H1 (cell line): ENCODE results near the gene ANKRD6. TPM values are rescaled to one million over a fixed set of nuclear protein-coding genes. Genes with fewer than 3 reads are reported as not detected.

ENCODE experiments used
- CTCF ChIA-PET: fragments of 300-600 bp; sonication (Branson Sonifier 250); formaldehyde crosslinking; loops from one replicate; lab custom pipeline; 2021; ENCODE audit not compliant: partially characterized antibody; lab: Charles Lee
- POLR2A ChIA-PET: fragments of 300-600 bp; sonication (Branson Sonifier 250); formaldehyde crosslinking; loops from one replicate; lab custom pipeline; 2021; ENCODE audit warnings: inconsistent platforms; ENCODE audit not compliant: partially characterized antibody; lab: Charles Lee
- DNase-seq, 2 experiments: peaks; one replicate each; pipeline versions ENCODE4 v3.0.0 to v3.0.0-alpha.2; 2010 to 2022; ENCODE audit warnings: low spot score in 2 of 2, low read depth in 1 of 2, mixed read lengths in 1 of 2
- FAIRE-seq: peaks from 2 replicates; lab custom pipeline; 2011; peaks lifted over from hg19 to GRCh38; lab: Jason Lieb, UNC
- H2AFZ ChIP-seq: 2 replicates; pipeline ENCODE4 v1.8.1; 2012; ENCODE audit warnings: low read length, inconsistent platforms
- H2AK5ac ChIP-seq: 2 replicates; pipeline ENCODE4 v1.6.1; 2013; ENCODE audit warnings: low read depth, low read length
- H2BK120ac ChIP-seq: replicated peaks from 2 replicates; pipeline ENCODE3; 2013; ENCODE audit warnings: low read depth, low read length, inconsistent platforms
- H2BK12ac ChIP-seq: 2 replicates; pipeline ENCODE4 v1.6.1; 2013; ENCODE audit warnings: low read depth, low read length
- H2BK15ac ChIP-seq: 2 replicates; pipeline ENCODE4 v1.6.1; 2013; ENCODE audit warnings: low read length
- H2BK20ac ChIP-seq: 2 replicates; pipeline ENCODE4 v1.6.1; 2013; ENCODE audit warnings: low read length
- H2BK5ac ChIP-seq: 2 replicates; pipeline ENCODE4 v1.6.1; 2013; ENCODE audit warnings: low read depth, low read length
- H3K14ac ChIP-seq: 2 replicates; pipeline ENCODE4 v1.6.1; 2013; ENCODE audit warnings: inconsistent platforms; ENCODE audit not compliant: insufficient read length
- H3K18ac ChIP-seq: 2 replicates; pipeline ENCODE4 v1.6.1; 2013; ENCODE audit warnings: low read length; ENCODE audit errors: extremely low read depth
- H3K23ac ChIP-seq: 2 replicates; pipeline ENCODE4 v1.6.1; 2013; ENCODE audit warnings: inconsistent platforms; ENCODE audit not compliant: insufficient read length
- H3K23me2 ChIP-seq: 2 replicates; pipeline ENCODE4 v1.6.1; 2013; ENCODE audit warnings: low read depth, low read length
- H3K27ac ChIP-seq: 2 replicates; pipeline ENCODE4 v1.6.1; 2011; ENCODE audit warnings: low read depth, low read length, inconsistent platforms
- H3K27me3 ChIP-seq, 4 experiments: replicated peaks in 1 of 4; 1 replicate in 1 of 4; 2 replicates in 3 of 4; pipeline versions ENCODE4 v1.6.1 to v1.8.1; 2011 to 2013; ENCODE audit warnings: low read length in 3 of 4, mild to moderate bottlenecking in 3 of 4, inconsistent platforms in 2 of 4, mixed read lengths in 2 of 4, moderate library complexity in 1 of 4; ENCODE audit not compliant: control insufficient read depth in 3 of 4, insufficient read depth in 3 of 4; ENCODE audit errors: extremely low read depth in 1 of 4
- H3K36me3 ChIP-seq, 4 experiments: 2 replicates each; pipeline versions ENCODE4 v1.6.1 to v1.8.1; 2011 to 2013; ENCODE audit warnings: mild to moderate bottlenecking in 4 of 4, low read length in 3 of 4, moderate library complexity in 2 of 4, control low read depth in 1 of 4, inconsistent platforms in 1 of 4; ENCODE audit not compliant: insufficient read depth in 4 of 4, control insufficient read depth in 2 of 4
- H3K4ac ChIP-seq: replicated peaks from 2 replicates; pipeline ENCODE3; 2013; ENCODE audit warnings: low read length, low read depth, mixed read lengths, inconsistent platforms; ENCODE audit not compliant: insufficient read length
- H3K4me1 ChIP-seq, 4 experiments: replicated peaks in 1 of 4; 1 replicate in 1 of 4; 2 replicates in 3 of 4; pipeline versions ENCODE4 v1.6.1 to v1.8.1; 2011 to 2013; ENCODE audit warnings: low read length in 3 of 4, inconsistent platforms in 2 of 4, mixed read lengths in 1 of 4; ENCODE audit not compliant: insufficient read depth in 4 of 4, control insufficient read depth in 3 of 4
- H3K4me2 ChIP-seq, 2 experiments: 2 replicates each; pipeline versions ENCODE4 v1.6.1 to v1.8.1; 2011 to 2013; ENCODE audit warnings: low read depth in 2 of 2, low read length in 2 of 2, control low read depth in 1 of 2, inconsistent platforms in 1 of 2, mild to moderate bottlenecking in 1 of 2; ENCODE audit not compliant: insufficient read depth in 1 of 2
- H3K4me3 ChIP-seq, 4 experiments: fragments of 200-600, 300-600 bp in 1 of 4; sonication (generic), shearing (Covaris generic), sonication (Bioruptor Twin) in 1 of 4; 2 replicates each; pipeline versions ENCODE4 v1.5.1 to v1.8.1; 2011 to 2016; ENCODE audit warnings: low read length in 4 of 4, low read depth in 3 of 4, control low read depth in 2 of 4, inconsistent platforms in 2 of 4, mild to moderate bottlenecking in 2 of 4, mixed read lengths in 1 of 4, moderate library complexity in 1 of 4; ENCODE audit not compliant: insufficient read depth in 2 of 4; ENCODE audit errors: extremely low read depth in 1 of 4
- H3K56ac ChIP-seq: replicated peaks from 2 replicates; pipeline ENCODE3; 2013; ENCODE audit warnings: low read depth, mild to moderate bottlenecking, mixed read lengths, low read length, inconsistent platforms; ENCODE audit not compliant: insufficient read length
- H3K79me1 ChIP-seq: 2 replicates; pipeline ENCODE4 v1.6.1; 2013; ENCODE audit warnings: low read depth, low read length, control low read depth
- H3K79me2 ChIP-seq, 2 experiments: 2 replicates each; pipeline versions ENCODE4 v1.6.1 to v1.8.1; 2012 to 2013; ENCODE audit warnings: low read length in 2 of 2, mild to moderate bottlenecking in 2 of 2, inconsistent platforms in 1 of 2; ENCODE audit not compliant: insufficient read depth in 2 of 2, control insufficient read depth in 1 of 2
- H3K9ac ChIP-seq, 4 experiments: replicated peaks in 1 of 4; 1 replicate in 1 of 4; 2 replicates in 3 of 4; pipeline versions ENCODE4 v1.6.1 to v1.8.1; 2011 to 2013; ENCODE audit warnings: low read depth in 3 of 4, low read length in 3 of 4, control low read depth in 2 of 4, mild to moderate bottlenecking in 2 of 4, moderate library complexity in 2 of 4, inconsistent platforms in 1 of 4; ENCODE audit errors: extremely low read depth in 1 of 4
- H3K9me3 ChIP-seq, 2 experiments: 2 replicates each; pipeline versions ENCODE4 v1.6.1 to v1.8.1; 2012 to 2013; ENCODE audit warnings: mild to moderate bottlenecking in 2 of 2, moderate library complexity in 2 of 2, control low read depth in 1 of 2, inconsistent platforms in 1 of 2, low read depth in 1 of 2, low read length in 1 of 2, mixed read lengths in 1 of 2; ENCODE audit not compliant: insufficient read depth in 2 of 2
- H4K20me1 ChIP-seq, 2 experiments: replicated peaks in 1 of 2; 2 replicates each; pipeline versions ENCODE3 to v1.8.1; 2011 to 2013; ENCODE audit warnings: inconsistent platforms in 2 of 2, low read length in 2 of 2, mild to moderate bottlenecking in 1 of 2; ENCODE audit not compliant: insufficient read depth in 2 of 2, control insufficient read depth in 1 of 2
- H4K5ac ChIP-seq: 2 replicates; pipeline ENCODE4 v1.6.1; 2013; ENCODE audit warnings: low read length, low read depth, mixed read lengths, inconsistent platforms; ENCODE audit not compliant: insufficient read length
- H4K8ac ChIP-seq: 2 replicates; pipeline ENCODE4 v1.8.0; 2013; ENCODE audit warnings: mild to moderate bottlenecking, moderate library complexity, low read length, inconsistent platforms; ENCODE audit not compliant: insufficient read depth; ENCODE audit errors: extremely low read depth
- H4K91ac ChIP-seq: replicated peaks from 2 replicates; pipeline ENCODE3; 2013; ENCODE audit warnings: low read length, mixed read lengths, inconsistent platforms; ENCODE audit not compliant: insufficient read length
- ASH2L ChIP-seq: fragments of 200-600, 300-600 bp; sonication (generic); IDR thresholded peaks from one replicate; pipeline ENCODE4 v1.7.1; 2017; ENCODE audit warnings: low read length
- BCL11A ChIP-seq, 2 experiments: IDR thresholded peaks; one replicate each; pipeline ENCODE4 v1.6.1; 2011; ENCODE audit warnings: low read depth in 2 of 2, low read length in 2 of 2, mild to moderate bottlenecking in 2 of 2
- CHD1 ChIP-seq: IDR thresholded peaks from 2 replicates; pipeline ENCODE4 v1.6.1; 2012; ENCODE audit warnings: low read depth, low read length, improper control_type of control experiment
- CHD2 ChIP-seq: IDR thresholded peaks from 2 replicates; pipeline ENCODE4 v1.6.1; 2012; ENCODE audit warnings: low read length, improper control_type of control experiment
- EP300 ChIP-seq, 2 experiments: IDR thresholded peaks; 1 replicate in 1 of 2; 2 replicates in 1 of 2; pipeline ENCODE4 v1.6.1; 2011 to 2012; ENCODE audit warnings: low read depth in 2 of 2, low read length in 2 of 2, mild to moderate bottlenecking in 2 of 2, borderline replicate concordance in 1 of 2, inconsistent platforms in 1 of 2, moderate library complexity in 1 of 2
- EZH2 ChIP-seq: fragments of 200-600 bp; sonication (generic); IDR thresholded peaks from 2 replicates; pipeline ENCODE4 v1.7.1; 2012; ENCODE audit warnings: low read depth, mild to moderate bottlenecking, moderate library complexity, low read length, inconsistent platforms; ENCODE audit not compliant: severe bottlenecking
- GABPA ChIP-seq: IDR thresholded peaks from 2 replicates; pipeline ENCODE4 v1.6.1; 2011; ENCODE audit warnings: mild to moderate bottlenecking, low read length, moderate library complexity, borderline replicate concordance; ENCODE audit not compliant: insufficient read depth
- NRF1 ChIP-seq: IDR thresholded peaks from 2 replicates; pipeline ENCODE4 v1.6.1; 2011; ENCODE audit warnings: mild to moderate bottlenecking, low read depth, low read length, improper control_type of control experiment
- SRF ChIP-seq: IDR thresholded peaks from 2 replicates; pipeline ENCODE4 v1.6.1; 2011; ENCODE audit warnings: mild to moderate bottlenecking, low read depth, low read length, moderate library complexity
- TAF7 ChIP-seq: optimal IDR thresholded peaks from 2 replicates; pipeline ENCODE3; 2011; ENCODE audit warnings: low read depth, mild to moderate bottlenecking, inconsistent platforms, low read length, moderate library complexity, borderline replicate concordance
- polyA plus RNA-seq, 7 experiments: library from polyadenylated mRNA; depleted of rRNA in 3 of 7; stranded (reverse) in 5 of 7; unstranded in 2 of 7; fragments of >200 nt in 5 of 7; fragments of 200-250 nt in 2 of 7; gene quantifications; 1 replicate in 5 of 7; 2 replicates in 1 of 7; 4 replicates in 1 of 7; pipeline versions ENCODE4 v1.2.1 to v1.2.3, GENCODE V29; 2011 to 2013; ENCODE audit warnings: missing spikeins in 2 of 7, mixed read lengths in 2 of 7
- total RNA-seq: library from RNA; stranded (reverse); fragmentation: NEBNext Ultra II Directional; extraction: Animal tissue kit (Norgen Biotek cat#: 25700); gene quantifications from 2 replicates; pipeline ENCODE4 v1.2.1, GENCODE V29; 2021
- TF ChIP-seq, protein P1 (sequence below): IDR thresholded peaks from 2 replicates; pipeline ENCODE4 v1.6.1; 2012; ENCODE audit warnings: low read length, inconsistent platforms
- TF ChIP-seq, protein P2 (sequence below): IDR thresholded peaks from 2 replicates; pipeline ENCODE4 v1.6.1; 2011; ENCODE audit warnings: low read length, improper control_type of control experiment

ANKRD6 gene
- total and polyA plus RNA-seq, 2 of the 8 experiments (the other 6 are each of a cell fraction or from before 2014, with no cell fraction given), result 5.9 to 12.8 TPM

DNA sequence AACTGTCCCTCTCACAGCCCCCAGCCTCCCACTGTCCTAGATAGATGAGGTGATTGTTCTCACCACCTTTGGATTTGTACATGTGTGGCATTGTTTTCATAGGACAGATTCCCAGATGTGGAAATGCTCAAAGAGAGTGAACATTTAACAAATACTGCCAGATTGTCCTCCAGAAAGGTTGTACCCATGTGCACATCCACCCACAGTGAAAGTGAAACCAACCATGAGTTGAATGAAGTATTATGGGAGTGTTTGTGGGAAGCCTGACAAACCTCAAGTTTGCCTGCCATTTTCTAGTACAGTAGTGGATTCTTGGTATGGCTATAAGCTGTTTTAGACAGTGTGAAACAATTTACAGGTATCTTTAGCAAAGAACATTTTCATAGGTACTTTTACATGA is 42.7 kb downstream of the ANKRD6 start:
- no peak overlapping the region for H2BK15ac ChIP-seq
- DNase-seq (no peak), FAIRE-seq (no peak)
- POLR2A ChIA-PET, result no interaction called here
- H3K36me3 ChIP-seq, result no peaks in the 10 kb centered on the region
- H2AFZ ChIP-seq, result no peak overlapping the region
- no peak overlapping the region for H3K4me3 ChIP-seq
- H3K27me3 ChIP-seq, result no peaks in the 10 kb centered on the region
- H4K5ac ChIP-seq, result no peak overlapping the region
- no peak overlapping the region for H3K18ac ChIP-seq
- no peak overlapping the region for H4K8ac ChIP-seq
- no peaks in the 10 kb centered on the region for H4K20me1 ChIP-seq
- H3K79me1 ChIP-seq, result no peaks in the 10 kb centered on the region; the same call in 1 of the 2 replicates
- no peaks in the 10 kb centered on the region for H3K79me2 ChIP-seq
- H3K23me2 ChIP-seq, result no peaks in the 10 kb centered on the region; the same call in 1 of the 2 replicates
- H2BK120ac ChIP-seq, result no peak overlapping the region
- no peak overlapping the region for H2BK12ac ChIP-seq
- no peak overlapping the region for H3K14ac ChIP-seq
- H2BK20ac ChIP-seq, result no peak overlapping the region
- no peaks in the 10 kb centered on the region for H3K4me1 ChIP-seq
- no peak overlapping the region for H2AK5ac ChIP-seq
- H3K23ac ChIP-seq, result no peak overlapping the region
- no peak overlapping the region for H3K4ac ChIP-seq
- H2BK5ac ChIP-seq, result no peak overlapping the region
- no peaks in the 10 kb centered on the region for H3K9me3 ChIP-seq
- no peak overlapping the region for H3K27ac ChIP-seq
- no peak overlapping the region for H4K91ac ChIP-seq
- H3K56ac ChIP-seq, result no peak overlapping the region
- H3K4me2 ChIP-seq, result no peak overlapping the region
- H3K9ac ChIP-seq, result no peak overlapping the region
- CTCF ChIA-PET, result interaction anchor here (1.2 to 1.5 kb wide), 2 partner anchors 8 to 13 kb away, joined by 3 to 6 read pairs; no protein-coding TSS in a partner anchor
- TF ChIP-seq GABPA, result no peak
- no peak for TF ChIP-seq SRF
- TF ChIP-seq EP300 (IDR thresholded peaks at IDR 0.05; ENCODE audit: borderline replicate concordance in 1 of 2, low read depth in 2 of 2, low read length in 2 of 2), result no peak
- no peak for TF ChIP-seq ASH2L
- TF ChIP-seq, protein P1, sequence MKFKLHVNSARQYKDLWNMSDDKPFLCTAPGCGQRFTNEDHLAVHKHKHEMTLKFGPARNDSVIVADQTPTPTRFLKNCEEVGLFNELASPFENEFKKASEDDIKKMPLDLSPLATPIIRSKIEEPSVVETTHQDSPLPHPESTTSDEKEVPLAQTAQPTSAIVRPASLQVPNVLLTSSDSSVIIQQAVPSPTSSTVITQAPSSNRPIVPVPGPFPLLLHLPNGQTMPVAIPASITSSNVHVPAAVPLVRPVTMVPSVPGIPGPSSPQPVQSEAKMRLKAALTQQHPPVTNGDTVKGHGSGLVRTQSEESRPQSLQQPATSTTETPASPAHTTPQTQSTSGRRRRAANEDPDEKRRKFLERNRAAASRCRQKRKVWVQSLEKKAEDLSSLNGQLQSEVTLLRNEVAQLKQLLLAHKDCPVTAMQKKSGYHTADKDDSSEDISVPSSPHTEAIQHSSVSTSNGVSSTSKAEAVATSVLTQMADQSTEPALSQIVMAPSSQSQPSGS, result no peak
- TF ChIP-seq CHD1, result no peak
- TF ChIP-seq EZH2, result no peak
- no peak for TF ChIP-seq CHD2
- TF ChIP-seq BCL11A (IDR thresholded peaks at IDR 0.05; ENCODE audit: low read depth in 2 of 2, low read length in 2 of 2), result no peak
- no peak for TF ChIP-seq TAF7
- TF ChIP-seq, protein P2, sequence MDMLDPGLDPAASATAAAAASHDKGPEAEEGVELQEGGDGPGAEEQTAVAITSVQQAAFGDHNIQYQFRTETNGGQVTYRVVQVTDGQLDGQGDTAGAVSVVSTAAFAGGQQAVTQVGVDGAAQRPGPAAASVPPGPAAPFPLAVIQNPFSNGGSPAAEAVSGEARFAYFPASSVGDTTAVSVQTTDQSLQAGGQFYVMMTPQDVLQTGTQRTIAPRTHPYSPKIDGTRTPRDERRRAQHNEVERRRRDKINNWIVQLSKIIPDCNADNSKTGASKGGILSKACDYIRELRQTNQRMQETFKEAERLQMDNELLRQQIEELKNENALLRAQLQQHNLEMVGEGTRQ, result no peak
- no peak for TF ChIP-seq NRF1
